Activated CD8-positive, alpha-beta memory T cell treated with anti-CD3 and anti-CD28 coated beads, Interleukin-2, amount 50 U/mL, for 4 hours (primary cell): ENCODE results near the gene TGIF1.
A peak's percentile ranks its signal among the peaks of the same experiment; 100 is the strongest.

Experiments
- DNase-seq: peaks from one replicate; pipeline ENCODE4 v3.0.0-alpha.2; 2020

The TGIF1 gene

DNA sequence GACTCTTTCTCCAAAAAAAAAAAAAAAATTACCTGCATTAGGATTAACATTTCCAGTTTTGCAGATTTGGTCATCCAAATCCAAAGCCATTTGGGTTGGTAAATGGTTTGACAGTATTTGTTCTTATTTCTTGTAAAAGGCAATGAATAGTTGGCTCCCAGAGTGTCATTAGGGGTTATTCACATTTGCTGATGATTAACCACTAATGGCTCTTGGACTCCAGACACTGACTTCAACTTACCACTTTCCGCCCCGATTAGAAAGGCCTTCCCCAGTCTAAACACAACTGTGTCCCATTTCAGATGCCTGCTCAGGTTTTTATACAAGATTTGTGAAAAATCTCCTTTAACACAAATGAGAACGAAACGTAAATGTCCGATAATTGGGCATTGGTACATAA, 9.6 kb upstream of the TGIF1 start:
- no peak for DNase-seq

GRCh38 chr18:3441290-3441689, 8.7 kb upstream of the TGIF1 start:
- no peak for DNase-seq

GRCh38 chr18:3442919-3443318, 7.1 kb upstream of the TGIF1 start:
- no peak for DNase-seq

DNA sequence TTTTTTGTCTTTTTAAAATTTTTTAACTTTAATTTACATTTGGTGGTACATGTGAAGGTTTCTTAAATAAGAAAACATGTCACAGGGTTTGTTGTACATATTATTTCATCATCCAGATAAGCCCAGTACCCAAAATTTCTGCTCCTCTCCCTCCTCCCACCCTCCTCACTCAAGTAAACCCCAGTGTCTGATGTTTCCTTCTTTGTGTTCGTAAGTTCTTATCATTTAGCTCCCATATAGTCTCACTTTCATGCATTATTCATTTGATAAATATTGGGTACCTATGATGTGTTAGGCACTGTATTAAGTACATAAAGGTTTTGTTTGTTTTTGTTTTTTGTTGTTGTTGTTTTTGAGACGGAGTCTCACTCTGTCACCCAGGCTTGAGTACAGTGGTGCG, 5.7 kb upstream of the TGIF1 start:
- no peak for DNase-seq

- no peak for DNase-seq
These were observed 5.0 kb upstream of the TGIF1 start for GRCh38 chr18:3444954-3445353.

- DNase-seq = no peak
These were observed 2.7 kb upstream of the TGIF1 start for GRCh38 chr18:3447068-3447894.

GRCh38 chr18:3447895-3448837, 1.8 kb upstream of the TGIF1 start:
- peak; percentile 73 for DNase-seq

GRCh38 chr18:3448838-3449511, 997 bp upstream of the TGIF1 start:
- peak; percentile 49 for DNase-seq

DNA sequence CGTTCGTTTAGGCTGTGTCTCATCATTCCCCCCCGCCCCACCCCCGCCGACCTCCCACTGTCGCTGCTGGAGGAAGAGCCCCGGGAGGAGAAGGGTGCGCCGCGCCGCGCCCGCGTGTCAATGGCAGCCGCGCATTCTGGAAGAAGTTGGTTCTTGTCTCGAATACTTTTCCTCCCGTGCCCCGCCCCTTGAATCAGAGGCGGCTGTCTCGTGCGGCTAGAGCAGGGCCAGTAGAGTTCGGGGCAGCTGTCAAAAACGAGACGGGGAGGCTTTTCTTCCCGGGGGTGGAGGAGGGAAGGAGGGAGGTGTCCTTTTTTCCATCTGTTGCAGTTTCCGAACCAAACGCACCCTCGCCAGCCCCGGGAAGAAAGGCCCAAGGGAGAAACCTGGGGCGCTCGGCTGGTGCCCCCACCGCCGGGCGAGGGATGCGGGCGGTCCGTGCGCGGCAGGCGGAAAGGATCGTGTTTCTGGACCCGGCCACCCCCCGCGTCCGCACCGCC, 410 bp upstream of the TGIF1 start:
- DNase-seq = peak; percentile 82

- DNase-seq = no peak
These were observed 819 bp downstream of the TGIF1 start for GRCh38 chr18:3450799-3451182.

- peak; percentile 92 for DNase-seq
These were observed 1.4 kb downstream of the TGIF1 start for GRCh38 chr18:3451183-3451988.

DNA sequence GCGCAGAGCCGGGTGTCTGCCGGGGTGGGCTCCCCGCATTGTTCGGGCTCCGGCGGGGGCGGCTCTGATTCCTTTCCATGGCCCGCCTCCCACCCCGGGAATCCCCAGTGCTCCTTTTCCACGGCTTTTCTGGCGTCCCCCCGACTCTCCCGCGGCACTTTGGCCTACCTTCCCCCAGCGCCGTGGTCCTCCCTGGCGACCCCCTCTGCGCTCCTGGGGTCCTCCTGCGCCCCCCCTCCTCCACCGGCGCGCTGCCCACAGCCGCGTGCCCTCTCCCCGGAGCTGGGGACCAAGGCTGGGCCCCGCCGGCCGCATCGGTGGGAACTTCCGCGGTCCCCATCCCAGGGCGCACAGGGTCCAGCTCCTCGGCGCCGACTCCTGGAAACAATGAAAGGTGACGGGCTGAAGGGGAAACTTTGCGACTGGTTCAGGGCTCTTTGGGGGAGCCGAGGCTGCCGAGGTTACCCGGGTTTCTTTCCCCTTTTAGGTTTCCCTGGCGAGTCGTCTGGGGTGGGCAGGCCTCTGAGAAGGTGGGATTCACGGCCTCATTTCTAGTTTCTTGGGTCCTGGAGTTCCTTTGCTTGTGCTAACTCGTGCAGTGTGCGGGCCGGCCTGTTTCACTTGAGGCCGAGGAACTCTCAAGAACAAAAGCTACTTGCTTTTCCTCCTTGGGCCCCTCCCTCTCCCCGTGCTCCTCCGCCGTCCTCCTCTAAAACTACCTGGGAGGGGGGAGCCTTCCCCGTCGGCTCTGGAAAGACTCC, 2.2 kb downstream of the TGIF1 start:
- DNase-seq = peak; percentile 43

GRCh38 chr18:3452750-3453539, 3.0 kb downstream of the TGIF1 start:
- DNase-seq = no peak

GRCh38 chr18:3453540-3454364, 3.8 kb downstream of the TGIF1 start:
- DNase-seq = peak; percentile 35

DNA sequence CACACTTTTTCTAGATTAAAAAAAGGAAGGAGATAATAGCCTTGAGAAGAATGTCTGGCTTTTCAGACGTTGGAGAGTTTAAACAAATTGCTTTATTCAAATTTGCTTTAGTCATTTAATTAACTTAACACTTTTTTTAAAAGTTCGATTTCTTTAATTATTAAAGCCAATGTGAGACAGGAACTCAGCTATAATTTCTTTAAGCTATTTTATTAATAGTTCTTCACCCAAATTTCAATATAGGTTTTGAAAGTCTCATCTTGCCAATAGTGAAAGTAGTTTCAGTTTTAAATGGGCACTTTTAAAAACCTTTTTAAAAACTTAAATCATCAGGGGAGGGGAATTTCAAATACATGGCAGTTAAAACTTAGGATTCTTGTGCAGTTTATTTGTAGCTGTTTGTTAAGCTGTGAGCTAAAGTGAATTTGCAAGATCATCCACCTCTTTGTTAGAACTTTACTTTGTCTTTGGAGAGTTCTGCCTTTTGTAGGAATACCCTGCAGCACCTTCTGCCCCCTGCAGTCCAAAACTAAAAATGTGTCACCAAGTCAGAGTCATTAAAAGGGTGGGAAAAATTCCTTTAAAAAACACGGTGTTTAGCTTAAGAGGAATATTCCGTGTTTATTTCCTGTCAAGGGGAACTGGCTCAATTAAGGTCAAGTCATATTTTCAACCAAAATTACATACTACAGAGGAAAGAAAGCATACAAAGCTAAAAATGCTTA, 4.6 kb downstream of the TGIF1 start:
- no peak for DNase-seq

DNA sequence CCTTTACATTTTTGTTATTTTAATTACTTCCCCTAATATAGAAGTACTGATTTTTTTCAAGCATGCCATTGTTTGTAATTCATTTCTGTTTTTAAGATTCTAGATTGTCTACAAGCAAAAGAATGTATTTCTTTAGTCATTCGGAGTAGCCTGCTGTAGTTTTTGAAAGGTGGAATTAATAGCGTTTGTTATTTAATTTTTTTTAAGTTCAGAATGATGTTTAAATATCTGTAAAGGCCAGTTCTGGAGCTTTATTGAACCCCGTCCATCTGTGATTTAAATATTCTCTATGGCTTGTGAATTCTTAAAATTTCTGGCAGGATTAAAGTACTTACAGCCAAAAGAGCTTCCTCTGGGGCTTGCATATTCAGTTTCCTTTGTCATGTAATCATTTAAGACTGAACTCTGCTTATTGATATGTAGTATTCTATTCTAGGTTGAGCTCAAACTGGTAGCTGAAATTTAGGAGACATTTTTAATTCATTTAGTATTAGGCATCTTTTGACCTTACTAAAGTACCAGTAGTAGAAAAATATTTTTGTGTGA, 5.2 kb downstream of the TGIF1 start:
- no peak for DNase-seq

DNA sequence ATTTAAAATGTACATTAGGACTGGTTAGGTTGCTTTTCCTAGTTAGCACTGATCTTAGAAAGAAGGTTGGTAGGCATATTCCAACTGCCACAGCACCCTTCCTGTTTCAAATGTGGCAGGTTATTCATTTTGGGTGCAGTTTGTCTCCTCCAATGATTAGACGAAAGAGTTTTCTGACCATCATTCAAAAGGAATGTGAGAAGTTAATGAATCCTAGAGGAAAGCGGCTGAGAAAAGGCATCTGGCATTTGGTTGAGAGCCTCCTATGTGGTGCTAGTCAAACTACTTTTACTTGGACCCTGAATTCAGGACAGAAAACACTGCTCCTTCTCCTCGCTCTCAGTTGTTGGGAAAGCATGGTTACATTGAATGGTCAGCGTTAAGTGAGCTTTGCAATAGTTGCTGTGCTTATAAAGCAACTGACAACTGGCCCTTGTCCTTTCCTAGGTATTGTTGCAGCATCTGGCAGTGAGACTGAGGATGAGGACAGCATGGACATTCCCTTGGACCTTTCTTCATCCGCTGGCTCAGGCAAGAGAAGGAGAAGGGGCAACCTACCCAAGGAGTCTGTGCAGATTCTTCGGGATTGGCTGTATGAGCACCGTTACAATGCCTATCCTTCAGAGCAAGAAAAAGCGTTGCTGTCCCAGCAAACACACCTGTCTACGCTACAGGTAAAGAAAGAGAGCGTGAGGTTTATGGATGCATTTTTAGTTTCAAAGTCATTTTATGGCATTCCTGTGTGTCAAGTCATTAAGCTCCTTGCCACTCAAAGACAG, 6.1 kb downstream of the TGIF1 start:
- no peak for DNase-seq

DNA sequence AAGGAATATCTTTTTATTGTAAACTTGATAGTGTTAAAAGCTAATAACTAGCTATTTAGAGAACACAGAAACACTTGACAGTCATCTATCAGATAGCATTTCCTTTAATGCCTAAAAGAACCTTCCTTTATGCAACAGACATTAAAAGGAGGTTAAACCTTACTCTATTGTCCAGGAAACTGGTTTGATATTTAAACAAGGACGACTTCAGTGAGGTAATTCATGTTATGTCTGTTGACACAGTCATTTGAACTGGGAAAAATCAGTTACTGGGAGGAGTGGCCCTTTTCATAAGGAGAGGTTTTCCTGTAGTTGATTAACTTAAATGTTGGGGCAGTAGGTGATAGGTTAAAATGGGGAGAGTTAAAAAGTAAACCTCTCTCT, 6.7 kb downstream of the TGIF1 start:
- DNase-seq = no peak
